Naive thymus-derived CD4-positive, alpha-beta T cell (primary cell): Measurements from ENCODE around the gene CHST12. TPM values are rescaled to one million over a fixed set of nuclear protein-coding genes. Genes with fewer than 3 reads are reported as not detected.
"Not testable (repeated sequence)": the region's sequence is repeated elsewhere in the genome, so short reads cannot be mapped to it uniquely, and the experiment has no call there.

Source experiments
- ATAC-seq: fragments of 150-1000 bp; cut with Tn5 transposase; 2 replicates; pipeline ENCODE4 v1.10.0; 2021; ENCODE audit warnings: mild to moderate bottlenecking, moderate library complexity
- CTCF ChIA-PET: fragments of 350-600 bp; sonication (Branson Sonifier 250); formaldehyde crosslinking; loops from one replicate; lab custom pipeline; 2021; ENCODE audit warnings: antibody characterized with exemption; lab: Charles Lee
- POLR2A ChIA-PET: fragments of 350-600 bp; sonication (Branson Sonifier 250); formaldehyde crosslinking; loops from one replicate; lab custom pipeline; 2021; ENCODE audit warnings: antibody characterized with exemption, inconsistent platforms; lab: Charles Lee
- DNase-seq, 9 donors: peaks; one replicate each; pipeline versions ENCODE4 v3.0.0 to v3.0.0-alpha.2; 2020 to 2022; ENCODE audit warnings: mixed read lengths in 1 of 9
- H3K27ac ChIP-seq: one replicate; pipeline ENCODE4 v1.7.0; 2013; ENCODE audit warnings: mild to moderate bottlenecking, low read depth, low read length, moderate library complexity
- H3K27me3 ChIP-seq, 2 donors: one replicate each; pipeline ENCODE4 v1.7.0; 2013; ENCODE audit warnings: low read length in 2 of 2, mild to moderate bottlenecking in 2 of 2, moderate library complexity in 2 of 2; ENCODE audit not compliant: control insufficient read depth in 2 of 2, insufficient read depth in 2 of 2
- H3K36me3 ChIP-seq, 3 experiments: 1 replicate in 2 of 3; 2 replicates in 1 of 3; pipeline ENCODE4 v1.7.0; 2013; ENCODE audit warnings: low read length in 3 of 3, mild to moderate bottlenecking in 3 of 3, moderate library complexity in 1 of 3; ENCODE audit not compliant: insufficient read depth in 3 of 3, control insufficient read depth in 2 of 3
- H3K4me1 ChIP-seq, 2 donors: one replicate each; pipeline ENCODE4 v1.7.0; 2013; ENCODE audit warnings: low read length in 2 of 2, mild to moderate bottlenecking in 2 of 2, moderate library complexity in 1 of 2; ENCODE audit not compliant: control insufficient read depth in 2 of 2, insufficient read depth in 2 of 2
- H3K4me3 ChIP-seq: 2 replicates; pipeline ENCODE4 v1.7.0; 2013; ENCODE audit warnings: mild to moderate bottlenecking, low read length
- H3K9me3 ChIP-seq, 3 experiments: 1 replicate in 2 of 3; 2 replicates in 1 of 3; pipeline ENCODE4 v1.7.0; 2013; ENCODE audit warnings: low read length in 3 of 3; ENCODE audit not compliant: control insufficient read depth in 2 of 3
- H3K27ac Mint-ChIP-seq, 9 donors: one replicate each; pipeline ENCODE4 v1.8.0; 2020 to 2022; ENCODE audit warnings: mixed read lengths in 9 of 9, mild to moderate bottlenecking in 8 of 9, moderate library complexity in 5 of 9, inconsistent platforms in 2 of 9
- H3K27me3 Mint-ChIP-seq, 5 donors: one replicate each; pipeline ENCODE4 v1.8.0; 2021 to 2022; ENCODE audit warnings: mixed read lengths in 5 of 5, mild to moderate bottlenecking in 1 of 5
- H3K36me3 Mint-ChIP-seq, 5 donors: one replicate each; pipeline ENCODE4 v1.8.0; 2020 to 2022; ENCODE audit warnings: mixed read lengths in 5 of 5, mild to moderate bottlenecking in 3 of 5, inconsistent platforms in 1 of 5
- H3K4me1 Mint-ChIP-seq, 7 donors: one replicate each; pipeline ENCODE4 v1.8.0; 2020 to 2022; ENCODE audit warnings: mixed read lengths in 7 of 7, mild to moderate bottlenecking in 3 of 7, inconsistent platforms in 1 of 7
- H3K4me3 Mint-ChIP-seq, 10 donors: one replicate each; pipeline ENCODE4 v1.8.0; 2020 to 2022; ENCODE audit warnings: mild to moderate bottlenecking in 10 of 10, mixed read lengths in 10 of 10, moderate library complexity in 6 of 10, inconsistent platforms in 2 of 10
- H3K9me3 Mint-ChIP-seq, 11 donors: one replicate each; pipeline ENCODE4 v1.8.0; 2020 to 2022; ENCODE audit warnings: mixed read lengths in 11 of 11, mild to moderate bottlenecking in 4 of 11, inconsistent platforms in 1 of 11, moderate library complexity in 1 of 11
- intact Hi-C, 2 donors: fragments of 100-400 bp; cut with micrococcal nuclease; formaldehyde crosslinking; loops; one replicate each; pipeline ENCODE4 v1.15.1; 2023
- polyA plus RNA-seq, 2 donors: library from polyadenylated mRNA; unstranded; fragments of 300-500 nt; fragmentation: Illumina TruSeq; gene quantifications; one replicate each; pipeline ENCODE4 v1.2.3, GENCODE V29; 2021
- total RNA-seq, 6 experiments: library from RNA in 5 of 6; stranded (reverse) in 5 of 6; gene quantifications; 1 replicate in 5 of 6; 2 replicates in 1 of 6; pipeline ENCODE4 v1.2.3 and lab custom pipeline; 2021 to 2026

CHST12 gene
- total and polyA plus RNA-seq, 7 experiments from 2014 or later = 8.1 to 41.6 (median 19.5) TPM

- H3K27ac ChIP-seq = no peak overlapping the region
- H3K9me3 ChIP-seq = no peaks in the 10 kb centered on the region
- ATAC-seq (no peak), DNase-seq (no peak)
- no peaks in the 10 kb centered on the region for H3K36me3 ChIP-seq
- Mint-ChIP-seq H3K27me3 (no peaks in the 10 kb centered on the region), H3K36me3 (peaks cover 0 to 33% (median 12%) of the 10 kb centered on the region in 5 donors), H3K4me1 (peaks cover 33 to 73% (median 58%) of the 10 kb centered on the region in 7 donors), H3K4me3 (peak overlapping the region in 1 of 10 donors; percentile 55), H3K9me3 (no peaks in the 10 kb centered on the region), H3K27ac (peak overlapping the region in 2 of 9 donors; percentile 13 to 34)
- intact Hi-C loops = no loop called here
- POLR2A ChIA-PET = no interaction called here
- CTCF ChIA-PET = no interaction called here
- no peaks in the 10 kb centered on the region for H3K27me3 ChIP-seq
- H3K4me1 ChIP-seq = peaks cover 2 to 66% of the 10 kb centered on the region in 2 donors
- no peak overlapping the region for H3K4me3 ChIP-seq
Observed at GRCh38 chr7:2412587-2413201, 9.3 kb downstream of the CHST12 start.

DNA sequence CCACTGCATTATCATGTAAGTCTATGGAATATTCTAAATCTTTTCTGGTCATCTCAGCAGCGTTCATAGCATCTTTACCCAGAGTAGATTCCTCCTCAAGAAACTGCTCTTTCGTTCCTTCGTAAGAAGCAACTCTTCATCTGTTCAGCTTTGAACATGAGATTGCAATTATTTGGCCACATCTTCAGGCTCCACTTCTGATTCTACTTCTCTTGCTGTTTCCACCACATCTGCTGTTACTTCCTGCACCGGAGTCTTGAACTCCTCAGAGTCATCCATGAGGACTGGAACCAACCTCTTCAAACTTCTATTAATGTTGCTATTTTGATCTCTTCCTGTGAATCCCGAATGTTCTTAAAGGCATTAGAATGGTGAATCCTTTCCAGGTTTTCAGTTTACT is 12.7 kb downstream of the CHST12 start:
- no peaks in the 10 kb centered on the region for H3K27me3 Mint-ChIP-seq
- H3K9me3 Mint-ChIP-seq = no peaks in the 10 kb centered on the region
- Histone ChIP-seq H3K4me3 (no peak overlapping the region), H3K9me3 (no peaks in the 10 kb centered on the region), H3K27ac (no peak overlapping the region), H3K36me3 (no peaks in the 10 kb centered on the region), H3K27me3 (no peaks in the 10 kb centered on the region), H3K4me1 (peaks cover 9 to 56% of the 10 kb centered on the region in 2 donors)
- ChIA-PET POLR2A (no interaction called here), CTCF (no interaction called here)
- peak overlapping the region in 1 of 10 donors; percentile 5 for H3K4me3 Mint-ChIP-seq
- no peak for ATAC-seq
- H3K4me1 Mint-ChIP-seq = peaks cover 22 to 53% (median 40%) of the 10 kb centered on the region in 7 donors
- H3K36me3 Mint-ChIP-seq = peaks cover 0 to 23% (median 12%) of the 10 kb centered on the region in 5 donors
- intact Hi-C loops = no loop called here
- H3K27ac Mint-ChIP-seq = peak overlapping the region in 1 of 9 donors; percentile 11
- DNase-seq = no peak

- Histone ChIP-seq H3K36me3 (no peaks in the 10 kb centered on the region), H3K4me3 (no peak overlapping the region), H3K27me3 (no peaks in the 10 kb centered on the region), H3K4me1 (peaks cover 9 to 53% of the 10 kb centered on the region in 2 donors), H3K9me3 (no peaks in the 10 kb centered on the region), H3K27ac (no peak overlapping the region)
- ChIA-PET CTCF (interaction anchor here (0.6 kb wide), 1 partner anchor 471 kb away, joined by 3 read pairs; no protein-coding TSS in a partner anchor), POLR2A (no interaction called here)
- H3K4me3 Mint-ChIP-seq = peak overlapping the region in 1 of 10 donors; percentile 33
- peaks cover 22 to 51% (median 40%) of the 10 kb centered on the region in 7 donors for H3K4me1 Mint-ChIP-seq
- ATAC-seq (no peak), DNase-seq (no peak)
- H3K9me3 Mint-ChIP-seq = no peaks in the 10 kb centered on the region
- no peaks in the 10 kb centered on the region for H3K27me3 Mint-ChIP-seq
- H3K36me3 Mint-ChIP-seq = peaks cover 0 to 23% (median 12%) of the 10 kb centered on the region in 5 donors
- H3K27ac Mint-ChIP-seq = no peak overlapping the region
- intact Hi-C loops = no loop called here
Observed at GRCh38 chr7:2416650-2417049, 13.2 kb downstream of the CHST12 start.

DNA sequence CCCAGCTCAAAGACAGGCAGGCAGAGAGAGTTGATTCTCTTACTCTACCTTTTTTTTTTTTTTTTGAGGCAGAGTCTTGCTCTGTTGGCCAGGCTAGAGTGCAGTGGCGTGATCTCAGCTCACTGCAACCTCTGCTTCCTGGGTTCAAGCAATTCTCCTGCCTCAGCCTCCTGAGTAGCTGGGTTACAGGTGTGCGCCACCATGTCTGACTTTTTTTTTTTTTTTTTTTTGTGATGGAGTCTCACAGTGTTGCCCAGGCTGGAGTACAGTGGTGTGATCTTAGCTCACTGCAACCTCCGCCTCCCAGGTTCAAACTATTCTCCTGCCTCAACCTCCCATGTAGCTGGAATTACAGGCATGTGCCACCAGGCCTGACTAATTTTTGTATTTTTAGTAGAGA is 13.8 kb downstream of the CHST12 start:
- H3K4me3 ChIP-seq, H3K27ac ChIP-seq, H3K27me3 Mint-ChIP-seq, H3K36me3 ChIP-seq, intact Hi-C loops, H3K4me3 Mint-ChIP-seq, H3K27ac Mint-ChIP-seq, H3K9me3 ChIP-seq, H3K9me3 Mint-ChIP-seq, DNase-seq, H3K27me3 ChIP-seq, ATAC-seq: not testable (repeated sequence)
- H3K36me3 Mint-ChIP-seq = peaks cover 0 to 26% (median 13%) of the 10 kb centered on the region in 5 donors
- POLR2A ChIA-PET = interaction anchor here (0.7 kb wide), 1 partner anchor 426 kb away, joined by 3 read pairs; no protein-coding TSS in a partner anchor
- CTCF ChIA-PET = interaction anchor here (0.6 kb wide), 1 partner anchor 471 kb away, joined by 3 read pairs; no protein-coding TSS in a partner anchor
- H3K4me1 Mint-ChIP-seq = peaks cover 22 to 48% (median 39%) of the 10 kb centered on the region in 7 donors
- H3K4me1 ChIP-seq = peaks cover 9 to 48% of the 10 kb centered on the region in 2 donors

- CTCF ChIA-PET = no interaction called here
- Histone ChIP-seq H3K4me3 (no peak overlapping the region), H3K27ac (no peak overlapping the region), H3K4me1 (peaks cover 9 to 40% of the 10 kb centered on the region in 2 donors), H3K36me3 (no peaks in the 10 kb centered on the region), H3K9me3 (no peaks in the 10 kb centered on the region), H3K27me3 (no peaks in the 10 kb centered on the region)
- Mint-ChIP-seq H3K4me3 (peak overlapping the region in 3 of 10 donors; percentile 45 to 47 (median 46)), H3K9me3 (no peaks in the 10 kb centered on the region), H3K27me3 (no peaks in the 10 kb centered on the region), H3K36me3 (peaks cover 0 to 26% (median 13%) of the 10 kb centered on the region in 5 donors), H3K27ac (peak overlapping the region in 3 of 9 donors; percentile 41 to 74 (median 42)), H3K4me1 (peaks cover 22 to 41% (median 32%) of the 10 kb centered on the region in 7 donors)
- ATAC-seq (peak; percentile 86), DNase-seq (peak in 1 of 9 donors; percentile 37)
- POLR2A ChIA-PET = no interaction called here
- intact Hi-C loops = no loop called here
Observed at GRCh38 chr7:2417981-2418481, 14.6 kb downstream of the CHST12 start.

DNA sequence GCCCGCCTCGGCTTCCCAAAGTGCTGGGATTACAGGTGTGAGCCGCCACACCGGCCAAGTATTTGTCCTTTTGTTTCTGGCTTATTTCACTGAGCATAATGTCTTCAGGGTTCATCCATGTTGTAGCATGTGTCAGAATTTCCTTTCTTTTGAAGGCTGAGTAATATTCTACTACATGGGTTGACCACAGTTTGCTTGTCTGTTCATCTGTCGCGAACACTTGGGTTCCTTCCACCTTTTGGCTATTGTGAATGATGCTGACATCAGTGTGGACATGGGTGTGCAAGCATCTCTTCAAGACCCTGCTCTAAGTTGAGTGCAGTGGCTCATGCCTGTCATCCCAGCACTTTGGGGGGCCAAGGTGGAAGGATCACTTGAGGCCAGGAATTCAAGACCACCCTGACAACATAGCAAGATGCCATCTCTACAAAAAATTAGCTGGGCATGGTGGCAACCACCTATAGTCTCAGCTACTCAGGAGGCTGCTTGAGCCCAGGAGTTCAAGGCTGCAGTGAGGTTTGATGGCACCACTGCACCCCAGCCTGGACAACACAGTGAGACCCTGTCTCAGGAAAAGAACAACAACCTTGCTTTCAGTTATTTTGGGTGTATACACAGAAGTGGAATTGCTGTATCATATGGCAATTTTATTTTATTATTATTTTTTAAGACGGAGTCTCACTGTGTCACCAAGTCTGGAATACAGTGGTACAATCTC is 17.0 kb downstream of the CHST12 start:
- intact Hi-C loops = no loop called here
- peaks cover 9 to 34% of the 10 kb centered on the region in 2 donors for H3K4me1 ChIP-seq
- no peaks in the 10 kb centered on the region for H3K27me3 ChIP-seq
- ATAC-seq (no peak), DNase-seq (no peak)
- H3K36me3 ChIP-seq = no peaks in the 10 kb centered on the region
- no peak overlapping the region for H3K4me3 ChIP-seq
- CTCF ChIA-PET = interaction anchor here (0.7 kb wide), 1 partner anchor 861 kb away, joined by 7 read pairs; no protein-coding TSS in a partner anchor
- no peak overlapping the region for H3K27ac Mint-ChIP-seq
- no peaks in the 10 kb centered on the region for H3K27me3 Mint-ChIP-seq
- no peak overlapping the region for H3K27ac ChIP-seq
- H3K36me3 Mint-ChIP-seq = peaks cover 0 to 20% (median 11%) of the 10 kb centered on the region in 5 donors
- H3K4me3 Mint-ChIP-seq = no peak overlapping the region
- H3K9me3 Mint-ChIP-seq = no peaks in the 10 kb centered on the region
- POLR2A ChIA-PET = no interaction called here
- no peaks in the 10 kb centered on the region for H3K9me3 ChIP-seq
- peaks cover 15 to 40% (median 23%) of the 10 kb centered on the region in 7 donors for H3K4me1 Mint-ChIP-seq
